Activated CD4-positive, alpha-beta memory T cell treated with anti-CD3 and anti-CD28 coated beads for 36 hours (primary cell): ENCODE measurements around the gene CLMN. TPM values are rescaled to one million over a fixed set of nuclear protein-coding genes. Genes with fewer than 3 reads are reported as not detected.
"Not testable (repeated sequence)": the region's sequence is repeated elsewhere in the genome, so short reads cannot be mapped to it uniquely, and the experiment has no call there.

Experiments used
- CTCF ChIA-PET: fragments of 350-600 bp; sonication (Branson Sonifier 250); formaldehyde crosslinking; loops from one replicate; lab custom pipeline; 2021; ENCODE audit warnings: antibody characterized with exemption, inconsistent platforms; lab: Charles Lee
- POLR2A ChIA-PET: fragments of 350-600 bp; sonication (Branson Sonifier 250); formaldehyde crosslinking; loops from one replicate; lab custom pipeline; 2021; ENCODE audit warnings: antibody characterized with exemption; lab: Charles Lee
- DNase-seq: peaks from one replicate; pipeline ENCODE4 v3.0.0-alpha.2; 2020
- H3K27ac Mint-ChIP-seq: one replicate; pipeline ENCODE4 v1.8.0; 2021; ENCODE audit warnings: mixed read lengths
- H3K27me3 Mint-ChIP-seq: one replicate; pipeline ENCODE4 v1.8.0; 2021; ENCODE audit warnings: mixed read lengths
- H3K36me3 Mint-ChIP-seq: one replicate; pipeline ENCODE4 v1.8.0; 2021; ENCODE audit warnings: mixed read lengths
- H3K4me1 Mint-ChIP-seq: one replicate; pipeline ENCODE4 v1.8.0; 2021; ENCODE audit warnings: low read depth, mixed read lengths
- H3K4me3 Mint-ChIP-seq: one replicate; pipeline ENCODE4 v1.8.0; 2021; ENCODE audit warnings: mild to moderate bottlenecking, mixed read lengths
- H3K9me3 Mint-ChIP-seq: one replicate; pipeline ENCODE4 v1.8.0; 2021; ENCODE audit warnings: mixed read lengths
- intact Hi-C: fragments of 100-400 bp; cut with micrococcal nuclease; formaldehyde crosslinking; loops from one replicate; pipeline ENCODE4 v1.15.1; 2023
- total RNA-seq, 2 experiments: library from RNA; stranded (reverse); gene quantifications; one replicate each; pipeline ENCODE4 v1.2.3, GENCODE V29; 2021

The CLMN gene
- total RNA-seq, 2 experiments from 2014 or later, result 0.92 to 0.97 TPM

DNA sequence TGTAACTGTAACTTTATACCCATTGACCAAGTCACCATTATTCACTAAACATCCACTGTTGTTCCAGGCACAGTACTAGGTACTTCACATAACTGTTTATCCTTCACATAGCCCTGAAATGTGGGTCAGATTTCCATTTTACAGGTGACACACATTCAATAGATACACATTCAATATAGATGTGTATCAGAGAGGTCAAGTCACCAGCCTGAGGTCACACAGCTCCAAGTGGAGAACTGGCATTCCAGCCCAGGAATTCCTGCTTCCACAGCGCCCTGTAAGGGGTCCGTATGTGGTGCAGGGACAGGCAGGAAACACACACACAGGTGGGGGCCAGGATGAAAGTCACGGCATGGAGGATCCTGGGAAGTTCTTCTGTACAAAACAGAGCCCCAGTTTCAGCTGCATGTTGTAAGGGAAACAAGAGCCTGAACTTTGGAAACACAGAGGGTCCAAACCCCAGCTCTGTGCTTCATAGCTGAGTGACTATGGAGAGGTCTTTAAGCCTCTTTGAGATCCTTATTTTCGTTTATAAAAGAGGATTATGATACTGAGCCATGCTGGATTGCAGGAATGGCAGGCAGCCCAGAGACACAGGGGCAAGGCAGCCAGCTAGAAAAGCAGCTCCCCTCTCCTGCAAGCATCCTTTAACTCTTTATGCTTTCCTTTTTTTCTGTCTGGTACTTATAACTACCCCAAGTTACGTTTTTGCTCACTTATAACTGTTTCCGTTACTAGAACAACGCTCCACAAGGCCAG, 112.1 kb downstream of the CLMN start:
- Mint-ChIP-seq H3K9me3 (peaks cover 7% of the 10 kb centered on the region), H3K4me1 (no peaks in the 10 kb centered on the region), H3K4me3 (no peak overlapping the region), H3K27me3 (peaks cover 9% of the 10 kb centered on the region), H3K27ac (no peak overlapping the region), H3K36me3 (peaks cover 4% of the 10 kb centered on the region)
- intact Hi-C loops, result no loop called here
- DNase-seq, result no peak
- POLR2A ChIA-PET, result interaction anchor here (0.6 kb wide), 1 partner anchor 715 kb away, joined by 3 read pairs; no protein-coding TSS in a partner anchor
- CTCF ChIA-PET, result no interaction called here

GRCh38 chr14:95206534-95206933, 113.2 kb downstream of the CLMN start:
- POLR2A ChIA-PET, result no interaction called here
- Mint-ChIP-seq H3K9me3 (peaks cover 7% of the 10 kb centered on the region), H3K27ac (no peak overlapping the region), H3K4me1 (no peaks in the 10 kb centered on the region), H3K4me3 (no peak overlapping the region), H3K27me3 (peaks cover 9% of the 10 kb centered on the region), H3K36me3 (peaks cover 4% of the 10 kb centered on the region)
- DNase-seq, result no peak
- intact Hi-C loops, result no loop called here
- CTCF ChIA-PET, result interaction anchor here (0.5 kb wide), 1 partner anchor 217 kb away, joined by 3 read pairs; no protein-coding TSS in a partner anchor

- intact Hi-C loops, result no loop called here
- Mint-ChIP-seq H3K4me3 (no peak overlapping the region), H3K9me3 (peaks cover 7% of the 10 kb centered on the region), H3K27me3 (peaks cover 9% of the 10 kb centered on the region), H3K4me1 (no peaks in the 10 kb centered on the region), H3K36me3 (peaks cover 4% of the 10 kb centered on the region), H3K27ac (no peak overlapping the region)
- POLR2A ChIA-PET, result no interaction called here
- DNase-seq, result no peak
- CTCF ChIA-PET, result no interaction called here
Measured at GRCh38 chr14:95204705-95205104, 115.0 kb downstream of the CLMN start.

GRCh38 chr14:95201745-95202144, 118.0 kb downstream of the CLMN start:
- CTCF ChIA-PET, H3K9me3 Mint-ChIP-seq, H3K4me3 Mint-ChIP-seq, POLR2A ChIA-PET, H3K36me3 Mint-ChIP-seq, H3K27me3 Mint-ChIP-seq, H3K27ac Mint-ChIP-seq, DNase-seq, intact Hi-C loops, H3K4me1 Mint-ChIP-seq: not testable (repeated sequence)

DNA sequence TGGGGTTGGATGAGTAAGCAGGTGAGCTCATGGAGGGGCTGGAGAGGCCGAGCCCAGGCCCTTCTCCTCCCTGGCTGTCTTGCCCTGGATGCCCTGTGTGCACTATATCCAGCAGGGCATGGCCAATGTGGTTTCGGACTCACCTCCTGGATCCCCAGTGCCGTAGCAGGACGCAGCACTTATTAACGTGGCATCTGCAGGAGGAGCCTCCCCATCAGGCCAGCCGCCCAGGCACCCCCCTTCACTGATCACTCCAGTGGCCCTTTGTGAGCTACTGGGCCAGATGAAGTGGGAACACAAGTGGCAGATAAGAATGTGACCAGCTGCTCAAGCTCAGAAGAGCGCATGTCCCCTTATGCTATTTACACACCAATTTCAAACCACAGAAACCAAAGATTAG, 119.3 kb downstream of the CLMN start:
- no peak for DNase-seq
- Mint-ChIP-seq H3K36me3 (peaks cover 4% of the 10 kb centered on the region), H3K27me3 (peaks cover 9% of the 10 kb centered on the region), H3K9me3 (peaks cover 7% of the 10 kb centered on the region), H3K27ac (no peak overlapping the region), H3K4me1 (peaks cover 3% of the 10 kb centered on the region), H3K4me3 (no peak overlapping the region)
- POLR2A ChIA-PET, result no interaction called here
- intact Hi-C loops, result no loop called here
- CTCF ChIA-PET, result interaction anchor here (0.5 kb wide), 1 partner anchor 178 kb away, joined by 3 read pairs; no protein-coding TSS in a partner anchor

GRCh38 chr14:95199298-95199983, 120.3 kb downstream of the CLMN start:
- DNase-seq, result no peak
- CTCF ChIA-PET, result no interaction called here
- H3K27ac Mint-ChIP-seq, result no peak overlapping the region
- H3K4me1 Mint-ChIP-seq, result peaks cover 3% of the 10 kb centered on the region
- no peak overlapping the region for H3K4me3 Mint-ChIP-seq
- H3K36me3 Mint-ChIP-seq, result peaks cover 4% of the 10 kb centered on the region
- intact Hi-C loops, result no loop called here
- POLR2A ChIA-PET, result no interaction called here
- no peaks in the 10 kb centered on the region for H3K9me3 Mint-ChIP-seq
- H3K27me3 Mint-ChIP-seq, result peaks cover 6% of the 10 kb centered on the region

DNA sequence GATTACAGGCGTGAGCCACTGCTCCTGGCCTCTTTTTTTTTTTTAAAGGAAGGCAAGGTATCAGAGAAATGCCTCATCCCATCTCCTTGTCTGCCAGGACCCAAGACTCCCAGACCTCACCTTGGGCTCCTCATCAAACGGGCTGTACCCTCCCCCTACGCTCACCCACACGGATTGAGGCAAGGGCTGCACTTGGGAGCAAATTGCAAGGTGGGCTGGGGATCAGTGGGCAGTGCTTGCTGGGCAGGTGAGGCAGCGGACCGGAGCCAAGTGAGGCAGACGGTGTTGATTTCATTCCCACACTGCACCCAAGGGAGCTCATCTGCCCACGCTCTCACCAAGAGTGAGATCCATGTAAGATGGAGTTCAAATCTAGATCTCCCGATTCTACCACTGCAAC, 121.4 kb downstream of the CLMN start:
- Mint-ChIP-seq H3K36me3 (no peaks in the 10 kb centered on the region), H3K27me3 (peaks cover 1% of the 10 kb centered on the region), H3K9me3 (no peaks in the 10 kb centered on the region), H3K27ac (no peak overlapping the region), H3K4me3 (no peak overlapping the region), H3K4me1 (peaks cover 3% of the 10 kb centered on the region)
- POLR2A ChIA-PET, result no interaction called here
- intact Hi-C loops, result no loop called here
- CTCF ChIA-PET, result no interaction called here
- no peak for DNase-seq

- H3K9me3 Mint-ChIP-seq, result no peaks in the 10 kb centered on the region
- intact Hi-C loops, result loop anchor here (2.0 kb wide), 1 partner anchor 507 kb away; no protein-coding TSS in a partner anchor
- CTCF ChIA-PET, result interaction anchor here (1.8 kb wide), 1 partner anchor 508 kb away, joined by 6 read pairs; no protein-coding TSS in a partner anchor
- no peaks in the 10 kb centered on the region for H3K27me3 Mint-ChIP-seq
- POLR2A ChIA-PET, result no interaction called here
- no peaks in the 10 kb centered on the region for H3K36me3 Mint-ChIP-seq
- peaks cover 3% of the 10 kb centered on the region for H3K4me1 Mint-ChIP-seq
- no peak overlapping the region for H3K4me3 Mint-ChIP-seq
- no peak for DNase-seq
- H3K27ac Mint-ChIP-seq, result no peak overlapping the region
Measured at GRCh38 chr14:95197551-95197950, 122.2 kb downstream of the CLMN start.

DNA sequence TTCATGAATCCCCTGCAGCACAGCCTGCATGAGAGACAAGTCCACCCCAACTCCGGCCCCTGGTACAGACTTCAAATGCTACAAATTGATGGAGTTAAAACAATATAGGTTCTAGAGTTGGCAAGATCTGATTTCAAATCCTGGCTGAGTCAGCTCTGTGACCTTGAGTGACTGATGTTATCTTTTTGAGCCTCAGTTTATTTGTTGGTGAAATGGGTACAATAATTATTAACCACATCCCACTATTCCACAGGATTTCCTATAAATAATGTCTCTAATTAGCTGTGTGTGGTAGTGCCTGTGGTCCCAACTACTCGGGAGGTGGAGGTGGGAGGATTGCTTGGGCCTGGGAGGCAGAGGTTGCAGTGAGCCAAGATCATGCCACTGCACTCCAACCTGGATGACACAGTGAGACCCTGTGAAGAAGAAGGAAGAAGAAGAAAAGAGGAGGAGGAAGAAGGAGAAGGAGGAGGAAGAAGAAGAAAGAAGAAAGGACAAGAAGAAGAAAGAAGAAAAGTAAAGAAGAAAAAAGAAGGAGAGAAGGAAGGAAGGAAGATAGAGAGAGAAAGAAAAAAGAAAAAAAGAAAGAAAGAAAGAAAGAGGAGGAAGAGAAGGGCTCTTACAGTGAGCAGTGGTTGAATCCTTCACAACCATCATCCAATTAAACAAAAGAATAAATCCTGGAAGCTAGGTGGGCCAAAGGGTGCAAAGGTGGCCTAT, 122.7 kb downstream of the CLMN start:
- peaks cover 3% of the 10 kb centered on the region for H3K4me1 Mint-ChIP-seq
- H3K27ac Mint-ChIP-seq, result no peak overlapping the region
- no peaks in the 10 kb centered on the region for H3K36me3 Mint-ChIP-seq
- ChIA-PET POLR2A (no interaction called here), CTCF (interaction anchor here (1.0 to 1.8 kb wide), 2 partner anchors 94 to 507 kb away, joined by 3 to 6 read pairs; no protein-coding TSS in a partner anchor)
- H3K27me3 Mint-ChIP-seq, result no peaks in the 10 kb centered on the region
- intact Hi-C loops, result loop anchor here (2.0 kb wide), 1 partner anchor 506 kb away; no protein-coding TSS in a partner anchor
- H3K4me3 Mint-ChIP-seq, result no peak overlapping the region
- no peaks in the 10 kb centered on the region for H3K9me3 Mint-ChIP-seq
- no peak for DNase-seq

- no peaks in the 10 kb centered on the region for H3K27me3 Mint-ChIP-seq
- no peaks in the 10 kb centered on the region for H3K36me3 Mint-ChIP-seq
- H3K9me3 Mint-ChIP-seq, result no peaks in the 10 kb centered on the region
- H3K4me3 Mint-ChIP-seq, result no peak overlapping the region
- intact Hi-C loops, result loop anchor here (2.0 kb wide), 1 partner anchor 505 kb away; no protein-coding TSS in a partner anchor
- no peak overlapping the region for H3K27ac Mint-ChIP-seq
- peaks cover 3% of the 10 kb centered on the region for H3K4me1 Mint-ChIP-seq
- ChIA-PET CTCF (interaction anchor here (0.6 to 1.8 kb wide), 4 partner anchors 79 to 507 kb away, joined by 3 to 6 read pairs (median 3); no protein-coding TSS in a partner anchor), POLR2A (no interaction called here)
- DNase-seq, result no peak
Measured at GRCh38 chr14:95196268-95196667, 123.4 kb downstream of the CLMN start.

DNA sequence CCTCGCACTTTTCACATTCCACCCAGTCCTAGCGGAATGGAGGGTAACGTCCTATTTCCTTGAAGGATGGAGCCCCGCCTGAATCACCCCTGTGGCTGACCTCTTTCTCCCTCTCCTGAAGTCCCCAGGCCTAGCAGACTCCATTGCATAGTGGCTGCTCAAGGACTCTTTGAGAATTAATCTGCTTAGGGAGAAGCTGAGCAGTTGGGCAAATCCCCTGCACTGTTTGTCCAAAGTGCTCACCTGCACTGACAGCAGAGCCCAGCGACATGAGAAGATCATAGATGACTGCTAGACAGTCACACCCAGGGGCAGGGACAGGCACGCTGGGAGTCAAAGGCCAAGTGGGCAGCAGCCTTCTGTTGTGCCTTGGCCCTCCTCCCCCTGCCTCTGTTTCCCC, 124.7 kb downstream of the CLMN start:
- Mint-ChIP-seq H3K9me3 (no peaks in the 10 kb centered on the region), H3K4me1 (peaks cover 3% of the 10 kb centered on the region), H3K27ac (no peak overlapping the region), H3K4me3 (no peak overlapping the region), H3K36me3 (no peaks in the 10 kb centered on the region), H3K27me3 (no peaks in the 10 kb centered on the region)
- DNase-seq, result no peak
- intact Hi-C loops, result no loop called here
- ChIA-PET CTCF (no interaction called here), POLR2A (no interaction called here)

DNA sequence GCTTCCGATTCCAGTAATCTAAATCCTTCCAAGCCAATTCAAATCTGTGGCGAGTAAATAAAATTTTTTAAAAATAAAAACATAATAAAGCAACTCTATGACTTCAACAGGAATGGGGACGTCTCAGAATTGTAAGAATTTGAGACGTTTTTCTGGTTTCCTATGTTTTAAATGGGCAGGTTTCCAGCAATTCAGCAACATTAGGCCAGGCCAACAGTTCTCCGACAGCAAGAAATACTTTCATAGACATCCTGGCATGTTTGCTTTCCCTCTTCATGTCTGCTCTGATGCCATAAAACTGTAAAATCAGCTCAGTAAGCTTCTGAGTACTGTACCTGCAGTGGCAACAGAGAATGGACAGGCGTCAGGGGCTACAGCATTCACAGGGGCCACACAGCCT, 126.6 kb downstream of the CLMN start:
- no peak overlapping the region for H3K4me3 Mint-ChIP-seq
- peaks cover 3% of the 10 kb centered on the region for H3K4me1 Mint-ChIP-seq

More for the DNA sequence above, 126.6 kb downstream of the CLMN start:
- POLR2A ChIA-PET, result no interaction called here
- intact Hi-C loops, result no loop called here
- H3K27me3 Mint-ChIP-seq, result peaks cover 7% of the 10 kb centered on the region
- CTCF ChIA-PET, result no interaction called here
- H3K36me3 Mint-ChIP-seq, result no peaks in the 10 kb centered on the region
- no peak overlapping the region for H3K27ac Mint-ChIP-seq
- peaks cover 1% of the 10 kb centered on the region for H3K9me3 Mint-ChIP-seq
- DNase-seq, result no peak
